ENCODE measurements around the gene ORAI1.
"Not testable (repeated sequence)": the region's sequence is repeated elsewhere in the genome, so short reads cannot be mapped to it uniquely, and the experiment has no call there.

Gene ORAI1

DNA sequence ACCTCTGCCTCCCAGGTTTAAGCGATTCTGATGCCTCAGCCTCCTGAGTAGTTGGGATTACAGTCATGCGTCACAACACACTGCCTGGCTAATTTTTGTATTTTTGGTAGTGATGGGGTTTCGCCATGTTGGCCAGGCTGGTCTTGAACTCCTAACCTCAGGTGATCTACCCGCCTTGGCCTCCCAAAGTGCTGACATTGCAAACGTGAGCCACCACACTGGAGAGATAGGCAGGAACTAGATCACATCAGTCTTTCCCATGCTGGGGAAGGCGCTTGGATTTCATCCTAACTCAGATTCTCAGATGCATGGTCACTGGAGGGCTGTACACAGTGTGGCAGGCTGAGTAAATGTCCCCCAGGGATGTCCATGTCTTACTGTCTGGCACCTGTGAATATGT lies 18.0 kb upstream of the ORAI1 start:
- no peak for FAIRE-seq

DNA sequence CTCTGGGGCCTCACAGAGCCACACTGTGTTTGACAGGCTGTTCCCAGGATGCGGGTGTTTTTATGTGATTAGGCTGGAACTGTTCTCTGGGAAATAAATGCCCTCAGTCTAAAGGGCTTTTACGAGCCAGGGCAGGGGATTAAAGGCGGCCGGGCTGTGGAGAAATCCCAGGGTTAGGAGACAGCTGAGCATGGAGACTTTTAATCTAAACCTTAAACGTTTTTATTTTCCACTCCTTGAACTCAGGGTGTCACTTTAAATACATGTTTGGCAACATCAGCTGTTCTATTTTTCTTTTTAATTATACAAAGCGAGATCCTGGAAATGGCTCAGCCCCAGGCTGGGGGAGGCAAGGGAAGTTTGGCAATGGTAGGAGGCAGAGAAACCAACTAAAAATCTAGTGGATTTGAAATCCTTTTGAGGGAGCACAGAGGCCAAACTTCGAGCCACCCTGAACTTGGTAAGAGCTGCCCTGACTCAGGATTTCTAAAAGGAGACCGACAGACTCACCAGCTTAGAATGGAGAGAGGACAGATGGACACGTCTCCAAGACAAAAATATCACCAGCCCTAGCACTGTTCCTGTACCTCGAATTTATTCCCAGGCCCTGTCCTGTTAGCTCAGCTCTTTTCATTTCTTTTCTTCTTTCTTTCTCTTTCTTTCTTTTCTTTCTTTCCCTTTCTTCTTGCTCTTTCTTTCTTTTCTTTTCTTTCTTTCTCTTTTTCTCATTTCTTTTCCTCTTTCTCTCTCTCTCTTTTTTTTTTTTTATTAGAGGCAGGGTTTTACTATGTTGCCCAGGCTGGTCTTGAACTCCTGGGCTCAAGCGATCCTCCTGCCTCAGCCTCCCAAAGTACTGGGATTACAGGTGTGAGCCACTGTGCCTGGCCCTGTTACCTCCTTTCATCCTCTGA lies 15.8 kb upstream of the ORAI1 start:
- FAIRE-seq: no peak

DNA sequence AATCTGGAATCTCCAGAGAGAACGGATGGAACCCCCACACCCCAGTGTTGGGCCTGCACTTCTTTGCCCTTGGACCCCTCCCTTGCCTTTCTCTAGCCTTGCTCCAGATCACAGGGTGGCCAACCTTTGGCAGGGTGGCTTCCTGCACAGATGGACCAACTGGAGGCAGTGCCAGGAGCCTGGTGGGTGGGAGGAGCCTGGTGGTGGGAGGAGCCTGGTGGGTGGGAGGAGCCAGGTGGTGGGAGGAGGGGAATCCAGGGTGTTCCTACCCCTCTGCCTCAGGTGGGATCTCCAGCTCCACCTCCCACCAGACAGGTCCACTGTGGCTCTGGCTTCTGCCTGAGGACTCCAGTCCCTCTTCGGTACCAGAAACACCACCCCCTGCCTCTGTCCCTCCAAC lies 15.0 kb upstream of the ORAI1 start:
- no peak for FAIRE-seq

DNA sequence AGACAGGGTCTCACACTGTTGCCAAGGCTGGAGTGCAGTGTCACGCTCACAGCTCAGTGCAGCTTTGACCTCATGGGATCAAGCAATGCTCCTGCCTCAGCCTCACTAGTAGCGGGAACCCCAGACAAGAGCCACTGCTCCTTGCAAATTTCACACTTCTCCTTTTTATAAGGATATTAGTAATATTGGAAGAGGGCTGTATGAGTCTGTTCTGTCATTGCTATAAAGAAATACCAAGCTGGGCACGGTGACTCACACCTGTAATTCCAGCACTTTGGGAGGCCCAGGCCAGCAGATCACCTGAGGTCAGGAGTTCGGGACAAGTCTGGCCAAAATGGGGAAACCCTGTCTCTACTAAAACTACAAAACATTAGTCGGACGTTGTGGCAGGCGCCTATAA lies 12.9 kb upstream of the ORAI1 start:
- no peak for FAIRE-seq

- FAIRE-seq: no peak
Observed at GRCh38 chr12:121614872-121615467, 11.4 kb upstream of the ORAI1 start.

DNA sequence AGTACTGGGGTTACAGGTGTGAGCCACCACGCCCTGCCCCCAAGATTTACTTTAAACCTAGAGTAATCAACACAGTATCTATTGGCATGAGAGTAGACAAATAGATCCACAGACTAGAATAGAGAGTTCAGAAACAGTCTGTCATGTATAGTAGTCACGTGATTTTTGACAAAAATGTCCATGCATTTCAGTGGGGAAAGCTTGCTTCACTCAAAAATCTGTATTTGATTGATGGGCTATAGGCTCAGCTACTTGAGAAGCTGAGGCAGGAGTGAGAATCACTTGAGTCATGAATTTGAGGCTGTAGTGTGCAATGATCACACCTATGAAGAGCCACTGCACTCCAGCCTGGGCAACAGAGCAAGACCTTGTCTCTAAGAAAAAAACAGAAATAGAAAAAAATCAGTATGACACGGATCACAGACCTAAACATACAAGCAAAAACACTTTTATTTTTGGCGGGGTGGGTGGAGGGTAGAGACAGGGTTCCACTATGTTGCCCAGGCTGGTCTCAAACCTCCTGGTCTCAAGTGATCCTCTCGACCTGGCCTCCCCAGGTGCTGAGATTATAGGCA lies 7.6 kb upstream of the ORAI1 start:
- no peak for FAIRE-seq

DNA sequence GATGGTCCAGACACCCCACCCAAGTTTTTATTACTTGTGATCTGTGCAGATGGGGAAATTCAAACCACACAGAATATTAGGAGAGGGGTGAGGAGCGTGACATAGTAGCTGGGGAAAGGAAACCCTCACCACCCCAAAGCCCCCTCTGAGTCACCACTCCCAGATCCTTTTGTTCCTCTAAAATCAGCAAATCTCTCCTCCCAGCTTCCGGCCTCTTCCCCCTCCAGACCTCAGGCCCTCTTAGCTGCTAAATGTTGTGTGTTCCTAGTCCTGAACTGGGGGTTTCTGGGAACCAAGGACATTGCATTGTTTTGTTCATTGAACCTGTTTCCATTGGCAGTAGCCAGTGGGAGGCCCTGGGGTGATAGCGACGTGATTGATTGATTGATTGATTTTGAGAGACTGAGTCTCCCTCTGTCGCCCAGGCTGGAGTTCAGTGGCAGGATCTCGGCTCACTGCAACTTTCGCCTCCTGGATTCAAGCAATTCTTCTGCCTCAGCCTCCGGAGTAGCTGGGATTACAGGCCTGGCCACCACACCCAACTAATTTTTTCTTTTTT lies 5.9 kb upstream of the ORAI1 start:
- FAIRE-seq: no peak

DNA sequence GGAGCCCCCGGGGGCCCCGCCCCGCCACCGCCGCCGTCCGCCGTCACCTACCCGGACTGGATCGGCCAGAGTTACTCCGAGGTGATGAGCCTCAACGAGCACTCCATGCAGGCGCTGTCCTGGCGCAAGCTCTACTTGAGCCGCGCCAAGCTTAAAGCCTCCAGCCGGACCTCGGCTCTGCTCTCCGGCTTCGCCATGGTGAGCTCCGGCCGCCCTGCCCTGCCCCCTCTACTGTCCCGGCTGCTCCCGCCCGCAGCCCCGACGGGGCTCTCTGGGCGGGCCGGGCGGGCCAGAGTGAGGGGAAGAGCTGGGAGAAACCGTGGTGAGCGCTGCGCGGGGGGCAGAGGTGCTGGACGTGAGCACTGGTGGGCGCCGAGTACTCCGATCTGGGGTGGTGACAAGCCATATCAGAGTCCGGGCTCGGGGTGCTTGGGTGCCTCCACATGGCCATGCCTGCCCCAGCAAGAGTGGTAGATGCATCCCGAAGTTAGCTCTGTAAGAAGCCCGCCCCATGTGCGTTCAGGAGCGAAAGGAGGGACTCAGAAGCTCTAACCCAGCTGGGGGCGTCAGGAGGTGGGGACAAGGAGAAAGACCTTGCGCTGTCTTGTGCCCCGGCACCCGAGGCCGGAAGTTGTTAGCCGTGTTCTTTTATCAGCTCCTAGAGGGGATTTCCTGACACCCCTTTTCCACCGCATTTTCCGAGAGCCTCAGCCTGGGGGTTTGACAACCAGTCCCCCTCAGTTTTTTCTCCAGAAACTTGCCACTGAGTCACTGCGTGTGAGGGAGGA lies 717 bp downstream of the ORAI1 start:
- no peak for FAIRE-seq

DNA sequence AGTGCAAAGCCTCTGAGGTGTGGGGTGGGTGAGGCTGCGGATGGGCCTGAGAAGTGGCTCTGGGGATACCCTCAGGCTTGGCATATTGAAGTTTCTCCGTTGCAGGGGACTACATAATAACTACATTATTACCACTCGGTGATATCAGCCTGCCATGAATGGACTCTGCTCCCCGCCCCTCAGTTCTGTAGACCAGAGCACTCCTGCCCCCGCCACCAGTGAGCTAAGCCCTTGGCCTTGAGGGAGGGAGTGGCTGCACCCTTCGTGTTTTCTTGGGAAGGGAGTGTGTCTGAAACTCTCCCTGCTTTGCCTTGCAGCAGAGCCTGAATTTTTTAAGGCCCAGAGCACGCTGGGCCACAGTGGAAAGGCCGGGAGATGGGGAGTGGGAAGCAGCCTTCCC lies 1.7 kb downstream of the ORAI1 start:
- no peak for FAIRE-seq

- FAIRE-seq: no peak
Observed at GRCh38 chr12:121628536-121628935, 2.2 kb downstream of the ORAI1 start.

- FAIRE-seq: no peak
Observed at GRCh38 chr12:121630791-121631355, 4.5 kb downstream of the ORAI1 start.

DNA sequence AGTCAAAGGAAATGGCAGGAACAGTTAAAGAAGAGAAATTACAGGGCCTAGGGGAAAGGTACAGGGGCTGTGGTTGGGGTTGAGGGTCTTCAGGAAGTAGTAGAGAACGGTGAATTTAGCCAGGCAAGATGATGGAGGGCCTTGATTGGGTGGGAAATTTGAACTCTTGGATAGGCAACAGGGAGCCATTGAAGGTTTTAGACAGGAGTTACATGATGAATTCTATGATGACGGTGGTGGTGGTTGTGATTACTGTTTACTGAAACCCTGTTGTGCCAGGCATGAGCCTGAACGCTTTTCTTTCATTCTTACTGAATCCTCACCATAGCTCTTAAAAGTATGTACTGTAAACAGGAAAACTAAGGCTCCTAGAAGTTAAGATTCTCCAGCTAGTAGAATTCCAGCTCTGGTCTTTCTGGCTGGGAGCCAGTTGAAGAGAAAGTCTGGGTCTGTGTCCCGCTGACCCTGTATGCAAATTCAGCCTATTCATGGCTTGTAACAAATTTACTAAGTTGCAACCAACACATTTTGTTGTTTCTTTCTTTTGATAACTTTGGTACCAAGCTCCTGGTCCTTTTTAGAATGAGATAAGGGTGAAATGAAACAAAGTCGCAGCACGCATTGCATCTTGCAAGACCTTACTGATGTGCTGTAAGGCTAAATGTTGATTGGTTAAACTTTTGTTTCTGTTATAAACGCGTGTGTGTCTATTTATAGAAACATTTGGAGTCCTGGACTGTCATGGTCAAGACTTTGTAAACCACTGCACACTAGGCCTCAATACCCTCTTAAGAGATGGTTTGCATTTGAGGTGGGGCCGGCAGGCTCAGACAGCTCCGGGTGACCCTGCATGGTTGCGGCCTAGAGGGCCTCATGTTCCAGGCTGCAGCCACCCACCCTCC lies 6.0 kb downstream of the ORAI1 start:
- no peak for FAIRE-seq

GRCh38 chr12:121633833-121634196 lies 7.5 kb downstream of the ORAI1 start:
- FAIRE-seq: not testable (repeated sequence)

DNA sequence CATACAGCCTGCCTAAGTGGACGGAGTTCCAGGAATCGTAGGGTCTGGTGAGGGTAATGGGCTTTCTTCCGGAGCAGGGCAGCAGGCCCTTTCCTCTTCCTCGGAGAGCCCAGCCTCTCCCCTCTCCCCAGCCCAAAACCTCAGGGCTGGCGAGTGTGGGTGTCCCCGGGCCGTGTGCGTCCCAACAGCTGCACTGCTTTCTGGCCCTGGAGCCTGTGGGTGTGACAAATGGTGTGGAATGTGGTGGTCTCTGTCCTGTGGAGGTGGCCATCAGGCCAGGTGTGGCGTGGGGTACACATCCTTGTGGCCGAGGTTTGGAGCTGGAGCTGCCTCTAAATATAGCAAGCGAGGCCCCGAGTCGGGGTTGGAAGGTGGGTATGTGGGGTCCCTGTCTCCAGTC lies 8.5 kb downstream of the ORAI1 start:
- no peak for FAIRE-seq

DNA sequence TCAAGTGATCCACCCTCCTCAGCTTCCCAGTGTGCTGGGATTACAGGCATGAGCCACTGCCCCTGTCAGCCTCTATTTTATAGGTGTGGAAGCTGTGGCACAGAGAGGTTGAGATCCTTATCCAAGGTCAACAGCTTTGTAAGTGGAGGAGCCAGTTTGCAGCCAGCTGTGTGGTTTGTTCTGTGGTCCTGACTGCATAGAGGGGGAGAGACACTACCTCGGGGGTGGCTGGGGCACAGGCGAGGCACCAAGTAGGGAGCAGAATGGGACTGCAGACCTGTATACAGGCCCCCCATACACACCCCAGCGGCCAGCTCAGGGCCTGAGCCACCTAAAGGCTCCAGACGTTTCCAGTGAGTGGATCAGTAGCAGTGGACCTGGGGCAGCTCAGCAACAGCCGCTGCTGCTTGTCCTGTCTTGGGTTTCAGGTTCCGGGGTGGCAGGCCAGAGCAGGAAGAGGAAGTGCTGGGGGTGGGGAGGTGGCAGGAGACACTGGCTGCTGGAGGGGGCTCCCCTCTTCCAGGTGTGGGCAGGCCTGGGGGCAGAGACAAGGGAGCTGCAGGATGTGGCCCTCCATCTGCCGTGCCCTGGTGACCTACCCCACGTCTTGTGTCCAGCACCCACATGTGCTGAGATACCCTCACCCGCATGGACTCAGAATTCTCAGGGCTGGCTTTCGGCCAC lies 11.0 kb downstream of the ORAI1 start:
- FAIRE-seq: no peak

DNA sequence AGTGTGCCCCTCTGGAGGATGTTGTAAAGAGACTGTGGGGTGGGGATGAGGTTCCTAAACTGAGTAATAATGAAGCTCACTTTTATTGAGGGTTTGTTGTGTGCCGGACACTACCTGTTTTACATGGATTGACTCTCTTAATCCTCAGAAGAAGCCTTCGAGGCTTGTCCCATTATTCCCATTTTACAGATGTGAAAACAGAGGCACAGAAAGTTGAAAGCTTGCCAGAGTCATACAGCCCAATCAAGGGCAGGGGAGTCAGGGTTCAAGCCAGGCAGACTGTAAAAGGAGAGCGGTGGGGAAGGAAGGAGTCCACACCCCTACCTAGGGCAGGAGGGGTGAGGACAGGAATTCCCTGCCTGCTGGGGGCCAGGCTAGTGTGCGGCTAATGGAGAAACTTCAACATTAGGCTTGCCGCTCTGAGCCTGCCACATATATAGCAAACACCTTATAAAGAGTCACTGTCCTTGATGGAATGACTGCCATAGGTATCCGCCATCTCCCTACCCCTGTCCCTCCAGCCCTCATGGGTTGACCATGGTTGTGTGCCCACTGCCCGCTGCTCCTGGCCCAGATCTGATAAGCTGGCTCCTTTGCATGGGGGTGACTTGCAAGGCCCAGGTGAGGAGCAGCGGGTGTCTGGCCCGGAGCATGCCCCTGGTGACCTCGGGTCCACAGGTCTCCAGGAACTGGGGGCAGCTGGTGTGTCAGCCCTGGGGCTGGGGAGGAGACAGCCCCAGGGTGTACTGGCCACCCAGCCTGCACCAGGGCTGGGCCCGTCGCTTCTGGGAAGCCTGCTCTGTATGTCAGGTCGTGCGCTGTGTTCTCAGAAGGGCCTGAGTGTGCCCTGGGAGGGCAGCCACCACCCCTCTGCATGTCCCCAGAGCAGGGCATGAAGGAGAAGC lies 12.2 kb downstream of the ORAI1 start:
- FAIRE-seq: no peak

DNA sequence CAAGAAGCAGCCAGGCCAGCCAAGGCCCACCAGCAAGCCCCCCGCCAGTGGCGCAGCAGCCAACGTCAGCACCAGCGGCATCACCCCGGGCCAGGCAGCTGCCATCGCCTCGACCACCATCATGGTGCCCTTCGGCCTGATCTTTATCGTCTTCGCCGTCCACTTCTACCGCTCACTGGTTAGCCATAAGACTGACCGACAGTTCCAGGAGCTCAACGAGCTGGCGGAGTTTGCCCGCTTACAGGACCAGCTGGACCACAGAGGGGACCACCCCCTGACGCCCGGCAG lies 15.0 kb downstream of the ORAI1 start:
- no peak for FAIRE-seq

- no peak for FAIRE-seq
Observed at GRCh38 chr12:121648458-121649028, 22.2 kb downstream of the ORAI1 start.

GRCh38 chr12:121649322-121649721 lies 23.0 kb downstream of the ORAI1 start:
- no peak for FAIRE-seq

DNA sequence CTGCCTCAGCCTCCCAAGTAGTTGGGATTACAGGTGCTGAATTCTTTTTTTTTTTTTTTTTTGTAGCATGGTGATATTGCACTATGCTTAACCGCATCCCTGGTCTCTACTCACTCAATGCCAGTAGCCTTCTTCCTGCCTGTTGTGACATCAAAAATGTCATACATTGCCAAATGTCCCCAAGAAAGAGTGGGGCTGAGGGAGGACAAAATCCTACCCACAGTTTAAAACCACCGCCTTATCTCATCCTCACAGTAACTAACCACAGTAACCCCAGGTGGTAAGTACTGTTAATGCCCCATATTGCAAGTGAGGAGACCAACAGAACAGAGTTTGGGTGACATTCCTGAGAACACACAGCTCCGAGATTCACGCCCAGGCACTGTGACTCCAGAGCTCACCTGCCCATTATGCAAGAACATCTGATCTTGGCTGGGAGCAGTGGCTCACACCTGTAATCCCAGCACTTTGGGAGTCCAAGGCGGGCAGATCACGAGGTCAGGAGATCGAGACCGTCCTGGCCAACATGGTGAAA lies 23.6 kb downstream of the ORAI1 start:
- no peak for FAIRE-seq

Measured in TTC549 (cell line).